CD4-positive, alpha-beta T cell treated with Interleukin-17A for 1 hour (primary cell): Measurements from ENCODE around the gene STAT4.

Experiments
- DNase-seq: peaks from one replicate; pipeline ENCODE4 v3.0.0-alpha.2; 2020

The STAT4 gene, protein sequence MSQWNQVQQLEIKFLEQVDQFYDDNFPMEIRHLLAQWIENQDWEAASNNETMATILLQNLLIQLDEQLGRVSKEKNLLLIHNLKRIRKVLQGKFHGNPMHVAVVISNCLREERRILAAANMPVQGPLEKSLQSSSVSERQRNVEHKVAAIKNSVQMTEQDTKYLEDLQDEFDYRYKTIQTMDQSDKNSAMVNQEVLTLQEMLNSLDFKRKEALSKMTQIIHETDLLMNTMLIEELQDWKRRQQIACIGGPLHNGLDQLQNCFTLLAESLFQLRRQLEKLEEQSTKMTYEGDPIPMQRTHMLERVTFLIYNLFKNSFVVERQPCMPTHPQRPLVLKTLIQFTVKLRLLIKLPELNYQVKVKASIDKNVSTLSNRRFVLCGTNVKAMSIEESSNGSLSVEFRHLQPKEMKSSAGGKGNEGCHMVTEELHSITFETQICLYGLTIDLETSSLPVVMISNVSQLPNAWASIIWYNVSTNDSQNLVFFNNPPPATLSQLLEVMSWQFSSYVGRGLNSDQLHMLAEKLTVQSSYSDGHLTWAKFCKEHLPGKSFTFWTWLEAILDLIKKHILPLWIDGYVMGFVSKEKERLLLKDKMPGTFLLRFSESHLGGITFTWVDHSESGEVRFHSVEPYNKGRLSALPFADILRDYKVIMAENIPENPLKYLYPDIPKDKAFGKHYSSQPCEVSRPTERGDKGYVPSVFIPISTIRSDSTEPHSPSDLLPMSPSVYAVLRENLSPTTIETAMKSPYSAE

DNA sequence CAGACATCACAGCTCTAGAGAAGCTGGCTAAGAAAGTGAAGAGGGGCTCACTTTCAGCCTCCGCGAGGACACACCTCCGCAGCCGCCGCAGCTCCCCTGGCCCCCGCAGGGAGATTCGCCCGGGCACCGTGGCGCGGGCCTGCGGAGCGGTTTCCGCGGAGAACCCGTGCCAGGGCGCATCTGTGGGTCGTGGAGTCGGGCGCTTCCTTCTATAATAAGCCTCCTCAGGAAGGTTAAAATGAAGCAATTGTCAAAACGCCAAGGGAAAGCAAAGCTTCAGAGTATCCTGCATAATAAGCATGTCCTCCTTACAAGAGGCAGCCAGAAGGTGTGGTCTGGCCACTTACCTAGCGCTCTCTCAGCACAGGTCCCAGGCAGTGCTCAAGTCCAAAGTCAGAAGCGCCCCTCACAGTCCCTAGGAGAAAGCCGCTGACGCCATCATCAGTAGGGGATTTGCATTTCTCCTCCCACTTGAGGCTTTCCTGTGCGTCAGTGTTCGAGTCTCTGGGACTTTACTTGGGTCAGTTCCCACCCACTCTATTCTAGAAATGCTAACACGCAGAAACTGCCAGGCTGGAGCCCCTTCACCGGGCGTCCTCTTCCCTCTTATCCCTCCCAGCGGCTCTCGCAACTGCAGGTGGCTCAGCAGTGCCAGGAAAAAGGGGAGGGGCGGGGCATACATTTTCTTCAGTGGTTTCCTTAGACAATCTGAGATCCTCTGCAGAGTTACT is at the start of gene STAT4:
TSS of gene STAT4 (minus strand) at position 395 of the 731 bp plus-strand sequence. CDS start 2,791 bp downstream, outside the sequence.
- peak; percentile 92 for DNase-seq

- no peak for DNase-seq
Measured at GRCh38 chr2:191199929-191200512, 49.2 kb upstream of the STAT4 start.

GRCh38 chr2:191198271-191198670 is 47.5 kb upstream of the STAT4 start:
- DNase-seq: no peak

GRCh38 chr2:191197096-191197495 is 46.3 kb upstream of the STAT4 start:
- no peak for DNase-seq

GRCh38 chr2:191195021-191195420 is 44.2 kb upstream of the STAT4 start:
- no peak for DNase-seq

DNA sequence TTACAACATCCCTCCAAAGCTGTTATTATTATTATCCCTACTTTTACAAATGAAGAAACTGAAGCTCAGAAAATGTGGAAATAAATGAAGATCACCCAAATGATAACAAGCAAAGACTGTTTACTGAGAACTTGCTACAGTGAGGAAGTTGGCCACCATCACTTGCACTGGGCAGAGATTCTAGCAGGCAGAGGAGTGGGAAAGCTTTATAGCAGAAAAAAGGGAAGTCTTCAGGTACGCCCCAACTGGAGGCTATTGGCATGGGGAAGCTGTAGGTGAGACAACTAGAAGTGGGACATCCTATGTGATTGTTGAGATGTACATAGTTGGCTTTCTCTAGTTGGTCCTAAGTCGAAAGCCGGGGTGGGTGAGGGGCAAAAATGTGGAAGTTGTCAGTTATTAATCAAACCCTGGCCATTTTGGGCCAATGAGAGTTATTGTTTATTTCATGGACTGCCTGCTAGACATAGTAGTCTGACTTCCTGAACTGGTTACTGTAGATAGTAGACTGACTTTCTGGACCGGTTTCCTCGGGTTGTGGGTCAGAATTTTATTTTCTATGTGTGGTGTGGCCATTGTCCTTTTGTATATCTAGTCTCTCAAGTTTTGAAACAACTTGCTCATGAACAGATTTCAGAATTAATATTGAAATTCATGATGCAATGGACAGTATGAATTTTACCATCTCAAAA is 40.2 kb upstream of the STAT4 start:
- no peak for DNase-seq

DNA sequence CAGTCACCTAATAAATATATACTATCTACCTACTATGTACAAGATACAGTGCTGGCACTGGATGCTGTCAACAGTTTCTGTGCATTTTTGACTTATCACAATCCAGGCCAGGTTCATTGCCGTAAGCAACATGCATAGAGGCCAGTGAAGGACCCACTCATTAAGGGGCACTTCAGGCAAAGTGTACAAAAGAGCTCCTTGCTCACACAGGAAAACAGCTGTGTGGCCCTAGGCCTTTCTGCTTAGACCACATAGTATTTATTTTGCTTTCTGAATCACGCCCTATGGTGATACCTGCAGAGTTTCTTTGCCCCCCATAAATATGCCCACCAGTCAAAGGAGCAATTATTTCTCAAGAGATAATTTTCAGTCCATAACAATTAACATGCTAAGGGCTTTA is 39.6 kb upstream of the STAT4 start:
- DNase-seq: no peak

DNA sequence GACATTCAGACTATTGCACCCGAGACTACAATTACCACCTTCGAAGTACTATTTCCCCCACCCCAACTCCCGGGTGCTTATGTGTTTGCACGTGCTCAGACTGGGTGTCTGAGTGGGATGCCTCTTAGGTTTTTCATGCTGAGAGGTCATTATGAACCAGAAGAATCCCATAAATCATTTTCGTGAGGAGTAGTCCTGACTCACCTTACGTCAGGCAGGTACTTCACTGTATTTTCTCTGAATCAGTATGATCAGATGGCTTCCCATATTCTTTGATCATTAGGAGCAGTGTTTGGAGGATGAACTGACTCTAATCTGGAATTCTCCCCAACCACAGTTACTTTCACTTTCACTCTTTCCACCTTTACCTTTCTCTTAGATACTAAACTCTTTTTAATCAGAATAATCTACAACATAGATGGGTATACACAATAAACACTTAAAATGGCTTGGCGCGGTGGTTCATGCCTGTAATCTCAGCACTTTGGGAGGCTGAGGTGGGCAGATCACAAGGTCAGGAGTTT is 38.4 kb upstream of the STAT4 start:
- peak; percentile 29 for DNase-seq

DNA sequence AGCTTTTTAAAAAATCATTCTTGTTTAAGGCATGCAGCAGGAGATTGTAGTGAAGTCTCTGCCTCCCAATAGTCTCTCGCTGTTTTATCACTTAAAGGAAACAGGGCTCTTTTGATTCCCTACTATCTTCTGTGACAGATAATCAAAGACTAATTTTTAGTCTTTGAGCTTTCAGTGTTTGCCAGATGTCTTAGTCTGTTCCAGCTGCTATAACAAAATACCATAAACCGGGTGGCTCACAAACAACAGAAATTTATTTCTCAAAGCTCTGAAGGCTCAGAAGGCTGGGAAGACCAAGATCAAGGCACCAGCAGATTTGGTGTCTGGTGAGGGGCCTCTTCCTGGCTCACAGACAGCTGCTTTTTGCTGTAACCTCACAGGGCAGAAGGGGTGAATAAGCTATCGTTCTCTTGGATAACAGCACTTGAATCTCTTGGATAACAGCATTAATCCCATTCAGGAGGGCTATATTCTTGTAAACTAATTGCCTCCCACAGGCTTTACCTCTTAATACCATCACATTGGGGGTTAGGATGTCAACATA is 37.8 kb upstream of the STAT4 start:
- no peak for DNase-seq

- no peak for DNase-seq
Measured at GRCh38 chr2:191187105-191187829, 36.5 kb upstream of the STAT4 start.

- no peak for DNase-seq
Measured at GRCh38 chr2:191184457-191184856, 33.7 kb upstream of the STAT4 start.

DNA sequence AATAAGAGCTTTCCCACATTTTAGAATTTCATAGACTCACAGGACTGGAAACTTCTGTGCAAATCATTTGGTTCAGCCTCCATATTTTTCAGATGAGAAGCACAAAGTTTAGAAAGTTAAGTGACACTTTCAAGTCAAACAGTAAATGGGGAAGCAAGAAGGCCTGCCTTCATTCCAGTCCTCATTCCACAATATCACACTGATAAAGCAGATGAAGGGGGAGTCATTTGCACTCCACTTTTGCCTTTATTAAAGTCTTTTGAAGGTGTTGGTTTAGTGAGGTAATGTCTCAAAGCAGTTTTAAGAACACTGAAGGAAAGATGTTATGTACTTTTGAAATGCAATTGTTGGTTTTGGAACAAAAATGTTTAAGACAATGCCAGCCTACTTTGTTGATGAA is 32.7 kb upstream of the STAT4 start:
- DNase-seq: no peak

- no peak for DNase-seq
Measured at GRCh38 chr2:191183081-191183480, 32.3 kb upstream of the STAT4 start.

- no peak for DNase-seq
Measured at GRCh38 chr2:191180713-191181112, 29.9 kb upstream of the STAT4 start.

- DNase-seq: no peak
Measured at GRCh38 chr2:191180276-191180675, 29.5 kb upstream of the STAT4 start.

DNA sequence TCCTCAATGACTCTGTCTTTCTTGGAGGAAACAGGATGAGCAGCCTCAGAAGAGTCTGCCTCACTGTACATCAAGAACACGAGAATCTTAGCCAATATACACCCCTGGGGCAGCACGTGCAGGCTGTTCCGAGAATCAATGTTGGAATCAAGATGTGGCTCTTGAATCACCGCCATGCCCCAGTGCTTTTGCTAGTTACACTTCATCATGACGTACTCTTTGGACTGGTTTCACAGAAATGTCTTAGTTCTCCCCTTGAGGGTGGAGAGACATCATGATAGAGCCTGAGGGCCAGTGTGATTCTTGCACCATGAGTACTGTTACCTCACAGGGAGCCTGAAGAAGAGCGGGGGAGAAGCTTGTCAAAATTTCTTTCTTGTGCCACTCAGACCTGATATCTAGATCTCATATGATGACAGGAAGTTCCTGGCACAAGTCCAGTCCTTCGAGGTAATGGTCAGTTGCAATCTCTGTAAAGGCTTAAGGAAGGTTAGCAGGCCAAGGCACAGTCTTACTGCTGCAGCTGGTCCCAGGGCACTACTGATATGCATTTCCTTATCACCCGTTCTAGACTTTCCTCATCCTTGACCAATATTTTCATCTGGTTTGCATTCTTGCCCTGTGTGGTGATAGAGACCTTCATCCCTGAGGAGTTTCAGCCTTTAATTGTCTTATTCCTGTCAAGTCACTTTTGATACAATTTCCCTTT is 28.2 kb upstream of the STAT4 start:
- no peak for DNase-seq

DNA sequence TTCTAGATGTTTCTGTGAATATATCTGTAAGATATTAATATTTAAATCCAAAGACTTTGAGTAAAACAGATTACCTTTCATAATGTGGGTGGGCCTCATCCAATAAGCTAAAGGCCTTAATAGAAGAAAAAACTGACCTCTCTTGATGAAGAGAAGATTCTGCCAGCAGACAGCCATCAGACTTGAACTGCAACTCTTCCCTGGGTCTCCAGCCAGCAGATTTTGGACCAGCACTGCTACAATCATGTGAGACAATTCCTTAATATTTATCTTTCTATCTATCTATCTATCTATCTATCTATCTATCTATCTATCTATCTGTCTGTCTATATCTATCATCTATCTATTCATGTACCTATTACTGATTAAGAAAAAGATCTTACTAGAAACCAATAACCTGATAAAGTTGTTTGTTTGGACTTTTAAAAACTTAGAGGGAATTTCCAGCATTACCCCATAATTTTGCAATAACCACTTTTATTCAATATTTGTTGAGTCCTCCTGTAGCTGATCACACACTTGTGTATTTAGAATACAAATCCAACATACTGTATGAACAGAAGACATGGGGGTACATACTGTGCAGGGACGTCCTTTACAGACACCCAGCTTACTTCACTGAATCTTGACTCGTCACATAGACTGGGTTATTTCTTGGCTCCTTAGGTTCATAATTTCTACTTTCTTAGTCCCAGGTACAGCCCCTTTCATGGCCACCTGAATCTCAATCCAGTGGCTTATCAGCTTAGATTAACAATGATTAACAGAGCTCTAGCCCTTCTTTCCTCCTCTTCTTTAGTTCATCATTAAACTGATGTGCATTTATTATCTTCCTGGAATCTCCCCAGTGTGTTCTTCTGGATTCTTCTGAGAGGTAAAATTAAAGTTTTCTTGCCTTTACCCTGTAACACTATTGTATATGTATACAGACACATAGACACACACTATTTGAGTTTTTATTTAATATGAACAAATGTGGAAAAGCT is 27.2 kb upstream of the STAT4 start:
- DNase-seq: no peak

DNA sequence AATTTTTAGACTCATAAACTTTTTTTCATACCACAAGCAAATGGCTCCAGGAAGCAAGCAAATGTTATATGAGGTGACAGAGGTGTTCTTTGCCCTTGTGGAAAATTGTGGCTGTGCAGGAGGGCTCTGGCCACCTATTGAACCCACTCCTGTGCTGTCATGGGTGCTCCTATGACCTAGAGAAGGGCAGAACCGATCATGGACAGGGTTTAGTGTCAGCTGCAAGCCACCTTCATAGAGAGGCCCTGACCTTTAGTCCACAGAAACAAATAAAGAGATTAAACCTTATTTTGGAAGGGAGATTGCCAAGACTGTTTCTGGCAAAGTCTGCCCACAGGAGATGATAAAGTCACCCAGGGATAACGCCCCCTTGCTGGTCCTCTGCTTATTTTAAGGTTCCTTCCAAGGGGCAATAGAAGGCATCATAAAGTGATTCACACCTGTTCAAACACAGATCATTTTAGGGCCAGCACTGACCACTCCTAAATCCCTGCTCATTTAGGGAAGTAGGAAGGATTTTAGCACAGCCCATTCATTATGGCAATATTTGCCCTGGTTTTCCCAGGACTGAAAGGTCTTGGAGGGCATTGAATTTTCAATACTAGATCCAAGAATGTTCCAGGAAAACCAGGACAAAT is 26.1 kb upstream of the STAT4 start:
- DNase-seq: no peak

- no peak for DNase-seq
Measured at GRCh38 chr2:191176305-191176704, 25.5 kb upstream of the STAT4 start.
